H1 (cell line): ENCODE data around the gene TIMD4. TPM values are rescaled to one million over a fixed set of nuclear protein-coding genes. Genes with fewer than 3 reads are reported as not detected.

Experiments used
- CTCF ChIA-PET: fragments of 300-600 bp; sonication (Branson Sonifier 250); formaldehyde crosslinking; loops from one replicate; lab custom pipeline; 2021; ENCODE audit not compliant: partially characterized antibody; lab: Charles Lee
- POLR2A ChIA-PET: fragments of 300-600 bp; sonication (Branson Sonifier 250); formaldehyde crosslinking; loops from one replicate; lab custom pipeline; 2021; ENCODE audit warnings: inconsistent platforms; ENCODE audit not compliant: partially characterized antibody; lab: Charles Lee
- DNase-seq, 2 experiments: peaks; one replicate each; pipeline versions ENCODE4 v3.0.0 to v3.0.0-alpha.2; 2010 to 2022; ENCODE audit warnings: low spot score in 2 of 2, low read depth in 1 of 2, mixed read lengths in 1 of 2
- FAIRE-seq: peaks from 2 replicates; lab custom pipeline; 2011; peaks lifted over from hg19 to GRCh38; lab: Jason Lieb, UNC
- H2AFZ ChIP-seq: 2 replicates; pipeline ENCODE4 v1.8.1; 2012; ENCODE audit warnings: low read length, inconsistent platforms
- H2AK5ac ChIP-seq: 2 replicates; pipeline ENCODE4 v1.6.1; 2013; ENCODE audit warnings: low read depth, low read length
- H2BK120ac ChIP-seq: replicated peaks from 2 replicates; pipeline ENCODE3; 2013; ENCODE audit warnings: low read depth, low read length, inconsistent platforms
- H2BK12ac ChIP-seq: 2 replicates; pipeline ENCODE4 v1.6.1; 2013; ENCODE audit warnings: low read depth, low read length
- H2BK15ac ChIP-seq: 2 replicates; pipeline ENCODE4 v1.6.1; 2013; ENCODE audit warnings: low read length
- H2BK20ac ChIP-seq: 2 replicates; pipeline ENCODE4 v1.6.1; 2013; ENCODE audit warnings: low read length
- H2BK5ac ChIP-seq: 2 replicates; pipeline ENCODE4 v1.6.1; 2013; ENCODE audit warnings: low read depth, low read length
- H3K14ac ChIP-seq: 2 replicates; pipeline ENCODE4 v1.6.1; 2013; ENCODE audit warnings: inconsistent platforms; ENCODE audit not compliant: insufficient read length
- H3K18ac ChIP-seq: 2 replicates; pipeline ENCODE4 v1.6.1; 2013; ENCODE audit warnings: low read length; ENCODE audit errors: extremely low read depth
- H3K23ac ChIP-seq: 2 replicates; pipeline ENCODE4 v1.6.1; 2013; ENCODE audit warnings: inconsistent platforms; ENCODE audit not compliant: insufficient read length
- H3K23me2 ChIP-seq: 2 replicates; pipeline ENCODE4 v1.6.1; 2013; ENCODE audit warnings: low read depth, low read length
- H3K27ac ChIP-seq: 2 replicates; pipeline ENCODE4 v1.6.1; 2011; ENCODE audit warnings: low read depth, low read length, inconsistent platforms
- H3K27me3 ChIP-seq, 4 experiments: replicated peaks in 1 of 4; 1 replicate in 1 of 4; 2 replicates in 3 of 4; pipeline versions ENCODE4 v1.6.1 to v1.8.1; 2011 to 2013; ENCODE audit warnings: low read length in 3 of 4, mild to moderate bottlenecking in 3 of 4, inconsistent platforms in 2 of 4, mixed read lengths in 2 of 4, moderate library complexity in 1 of 4; ENCODE audit not compliant: control insufficient read depth in 3 of 4, insufficient read depth in 3 of 4; ENCODE audit errors: extremely low read depth in 1 of 4
- H3K36me3 ChIP-seq, 4 experiments: 2 replicates each; pipeline versions ENCODE4 v1.6.1 to v1.8.1; 2011 to 2013; ENCODE audit warnings: mild to moderate bottlenecking in 4 of 4, low read length in 3 of 4, moderate library complexity in 2 of 4, control low read depth in 1 of 4, inconsistent platforms in 1 of 4; ENCODE audit not compliant: insufficient read depth in 4 of 4, control insufficient read depth in 2 of 4
- H3K4ac ChIP-seq: replicated peaks from 2 replicates; pipeline ENCODE3; 2013; ENCODE audit warnings: low read length, low read depth, mixed read lengths, inconsistent platforms; ENCODE audit not compliant: insufficient read length
- H3K4me1 ChIP-seq, 4 experiments: replicated peaks in 1 of 4; 1 replicate in 1 of 4; 2 replicates in 3 of 4; pipeline versions ENCODE4 v1.6.1 to v1.8.1; 2011 to 2013; ENCODE audit warnings: low read length in 3 of 4, inconsistent platforms in 2 of 4, mixed read lengths in 1 of 4; ENCODE audit not compliant: insufficient read depth in 4 of 4, control insufficient read depth in 3 of 4
- H3K4me2 ChIP-seq, 2 experiments: 2 replicates each; pipeline versions ENCODE4 v1.6.1 to v1.8.1; 2011 to 2013; ENCODE audit warnings: low read depth in 2 of 2, low read length in 2 of 2, control low read depth in 1 of 2, inconsistent platforms in 1 of 2, mild to moderate bottlenecking in 1 of 2; ENCODE audit not compliant: insufficient read depth in 1 of 2
- H3K4me3 ChIP-seq, 4 experiments: fragments of 200-600, 300-600 bp in 1 of 4; sonication (generic), shearing (Covaris generic), sonication (Bioruptor Twin) in 1 of 4; 2 replicates each; pipeline versions ENCODE4 v1.5.1 to v1.8.1; 2011 to 2016; ENCODE audit warnings: low read length in 4 of 4, low read depth in 3 of 4, control low read depth in 2 of 4, inconsistent platforms in 2 of 4, mild to moderate bottlenecking in 2 of 4, mixed read lengths in 1 of 4, moderate library complexity in 1 of 4; ENCODE audit not compliant: insufficient read depth in 2 of 4; ENCODE audit errors: extremely low read depth in 1 of 4
- H3K56ac ChIP-seq: replicated peaks from 2 replicates; pipeline ENCODE3; 2013; ENCODE audit warnings: low read depth, mild to moderate bottlenecking, mixed read lengths, low read length, inconsistent platforms; ENCODE audit not compliant: insufficient read length
- H3K79me1 ChIP-seq: 2 replicates; pipeline ENCODE4 v1.6.1; 2013; ENCODE audit warnings: low read depth, low read length, control low read depth
- H3K79me2 ChIP-seq, 2 experiments: 2 replicates each; pipeline versions ENCODE4 v1.6.1 to v1.8.1; 2012 to 2013; ENCODE audit warnings: low read length in 2 of 2, mild to moderate bottlenecking in 2 of 2, inconsistent platforms in 1 of 2; ENCODE audit not compliant: insufficient read depth in 2 of 2, control insufficient read depth in 1 of 2
- H3K9ac ChIP-seq, 4 experiments: replicated peaks in 1 of 4; 1 replicate in 1 of 4; 2 replicates in 3 of 4; pipeline versions ENCODE4 v1.6.1 to v1.8.1; 2011 to 2013; ENCODE audit warnings: low read depth in 3 of 4, low read length in 3 of 4, control low read depth in 2 of 4, mild to moderate bottlenecking in 2 of 4, moderate library complexity in 2 of 4, inconsistent platforms in 1 of 4; ENCODE audit errors: extremely low read depth in 1 of 4
- H3K9me3 ChIP-seq, 2 experiments: 2 replicates each; pipeline versions ENCODE4 v1.6.1 to v1.8.1; 2012 to 2013; ENCODE audit warnings: mild to moderate bottlenecking in 2 of 2, moderate library complexity in 2 of 2, control low read depth in 1 of 2, inconsistent platforms in 1 of 2, low read depth in 1 of 2, low read length in 1 of 2, mixed read lengths in 1 of 2; ENCODE audit not compliant: insufficient read depth in 2 of 2
- H4K20me1 ChIP-seq, 2 experiments: replicated peaks in 1 of 2; 2 replicates each; pipeline versions ENCODE3 to v1.8.1; 2011 to 2013; ENCODE audit warnings: inconsistent platforms in 2 of 2, low read length in 2 of 2, mild to moderate bottlenecking in 1 of 2; ENCODE audit not compliant: insufficient read depth in 2 of 2, control insufficient read depth in 1 of 2
- H4K5ac ChIP-seq: 2 replicates; pipeline ENCODE4 v1.6.1; 2013; ENCODE audit warnings: low read length, low read depth, mixed read lengths, inconsistent platforms; ENCODE audit not compliant: insufficient read length
- H4K8ac ChIP-seq: 2 replicates; pipeline ENCODE4 v1.8.0; 2013; ENCODE audit warnings: mild to moderate bottlenecking, moderate library complexity, low read length, inconsistent platforms; ENCODE audit not compliant: insufficient read depth; ENCODE audit errors: extremely low read depth
- H4K91ac ChIP-seq: replicated peaks from 2 replicates; pipeline ENCODE3; 2013; ENCODE audit warnings: low read length, mixed read lengths, inconsistent platforms; ENCODE audit not compliant: insufficient read length
- EP300 ChIP-seq, 2 experiments: IDR thresholded peaks; 1 replicate in 1 of 2; 2 replicates in 1 of 2; pipeline ENCODE4 v1.6.1; 2011 to 2012; ENCODE audit warnings: low read depth in 2 of 2, low read length in 2 of 2, mild to moderate bottlenecking in 2 of 2, borderline replicate concordance in 1 of 2, inconsistent platforms in 1 of 2, moderate library complexity in 1 of 2
- POU5F1 ChIP-seq: IDR thresholded peaks from 2 replicates; pipeline ENCODE4 v1.6.1; 2011; ENCODE audit warnings: low read depth, mild to moderate bottlenecking, low read length, moderate library complexity
- SIN3A ChIP-seq, 2 experiments: IDR thresholded peaks in 1 of 2; conservative IDR thresholded peaks in 1 of 2; 2 replicates each; pipeline ENCODE4 v1.6.1; 2011 to 2012; ENCODE audit warnings: low read length in 2 of 2, improper control_type of control experiment in 1 of 2, low read depth in 1 of 2, mild to moderate bottlenecking in 1 of 2
- SP2 ChIP-seq: IDR thresholded peaks from 2 replicates; pipeline ENCODE4 v1.6.1; 2012; ENCODE audit warnings: mild to moderate bottlenecking, low read length, inconsistent platforms
- WGBS, 2 experiments: shearing (Covaris generic) in 1 of 2; methylation state at CpG; one replicate each; pipeline versions ENCODE4 v1.1.6 to v1.1.7; 2013 to 2015; ENCODE audit warnings: low lambda C conversion rate in 2 of 2, mixed read lengths in 2 of 2, inconsistent platforms in 1 of 2, low coverage in 1 of 2, missing lambda C conversion rate in 1 of 2; ENCODE audit not compliant: insufficient replicate concordance in 2 of 2, insufficient coverage in 1 of 2, insufficient read length in 1 of 2; ENCODE audit errors: extremely low coverage in 1 of 2, missing lambda C conversion rate in 1 of 2; 5-methylcytosine and 5-hydroxymethylcytosine counted together
- polyA plus RNA-seq, 7 experiments: library from polyadenylated mRNA; depleted of rRNA in 3 of 7; stranded (reverse) in 5 of 7; unstranded in 2 of 7; fragments of >200 nt in 5 of 7; fragments of 200-250 nt in 2 of 7; gene quantifications; 1 replicate in 5 of 7; 2 replicates in 1 of 7; 4 replicates in 1 of 7; pipeline versions ENCODE4 v1.2.1 to v1.2.3, GENCODE V29; 2011 to 2013; ENCODE audit warnings: missing spikeins in 2 of 7, mixed read lengths in 2 of 7
- total RNA-seq: library from RNA; stranded (reverse); fragmentation: NEBNext Ultra II Directional; extraction: Animal tissue kit (Norgen Biotek cat#: 25700); gene quantifications from 2 replicates; pipeline ENCODE4 v1.2.1, GENCODE V29; 2021

TIMD4 gene
- total and polyA plus RNA-seq, 2 of the 8 experiments (the other 6 are each of a cell fraction or from before 2014, with no cell fraction given), result not detected

DNA sequence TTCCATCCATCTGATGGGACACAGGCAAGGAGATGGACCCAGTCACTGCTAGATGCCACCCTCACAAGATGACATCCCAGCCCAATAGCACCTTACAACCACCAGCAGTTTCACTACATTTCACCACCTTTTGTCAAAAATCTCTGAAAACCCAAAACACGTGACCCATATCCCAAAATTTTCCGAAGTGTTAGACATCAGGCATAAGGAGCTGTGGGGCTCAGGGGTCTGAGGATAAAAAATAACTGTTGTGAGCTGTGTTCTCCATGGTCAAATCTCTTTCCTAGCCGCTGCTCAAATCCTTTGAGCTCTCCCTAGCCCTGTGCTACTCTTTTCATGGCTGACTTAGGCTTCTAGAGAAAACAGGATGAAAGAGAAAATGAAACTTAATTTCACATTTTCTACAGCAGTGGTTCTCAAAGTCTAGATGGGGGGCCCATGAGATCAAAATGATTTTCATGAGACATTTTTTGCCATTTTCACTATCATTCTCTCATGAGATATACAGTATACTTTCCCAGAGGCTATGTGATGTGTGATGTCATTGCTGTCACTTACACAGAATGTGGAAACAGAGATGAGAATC is 40.7 kb downstream of the TIMD4 start:
- Histone ChIP-seq H2BK20ac (no peak overlapping the region; the same call in 1 of the 2 replicates), H2BK15ac (no peak overlapping the region), H3K79me1 (no peaks in the 10 kb centered on the region), H3K4ac (no peak overlapping the region), H3K79me2 (no peaks in the 10 kb centered on the region), H3K27me3 (no peaks in the 10 kb centered on the region), H4K91ac (no peak overlapping the region), H4K20me1 (no peaks in the 10 kb centered on the region), H2AK5ac (no peak overlapping the region), H3K4me2 (no peak overlapping the region), H2BK5ac (no peak overlapping the region), H3K9me3 (no peaks in the 10 kb centered on the region), H2AFZ (no peak overlapping the region), H3K56ac (no peak overlapping the region), H3K23me2 (no peaks in the 10 kb centered on the region), H3K4me1 (peaks cover 0 to 7% (median 6%) of the 10 kb centered on the region in 4 experiments; a peak in 4 of 7 replicates), H3K9ac (no peak overlapping the region), H3K27ac (no peak overlapping the region), H4K8ac (no peak overlapping the region), H4K5ac (no peak overlapping the region), H3K18ac (no peak overlapping the region), H3K14ac (no peak overlapping the region), H2BK12ac (peak overlapping the region; percentile 11; the same call in 1 of the 2 replicates), H3K4me3 (no peak overlapping the region), H3K23ac (no peak overlapping the region), H2BK120ac (no peak overlapping the region), H3K36me3 (no peaks in the 10 kb centered on the region)
- POLR2A ChIA-PET, result no interaction called here
- 87% methylated on average over 3 of the region's 3 CpGs; no CpG with 5 or more reads in 1 of the 2 experiments for whole genome bisulfite sequencing, 2 experiments
- CTCF ChIA-PET, result interaction anchor here (0.6 to 2.1 kb wide), 4 partner anchors 10 to 210 kb away, joined by 3 to 9 read pairs (median 5); no protein-coding TSS in a partner anchor
- FAIRE-seq (no peak), DNase-seq (no peak)
- TF ChIP-seq SP2, result no peak
- no peak for TF ChIP-seq EP300 (IDR thresholded peaks at IDR 0.05; ENCODE audit: borderline replicate concordance in 1 of 2, low read depth in 2 of 2, low read length in 2 of 2)
- no peak for TF ChIP-seq SIN3A (conservative IDR thresholded peaks at IDR 0.05 in 1 of 2, IDR thresholded peaks at IDR 0.05 in 1 of 2; ENCODE audit: low read depth in 1 of 2, low read length in 2 of 2)
- TF ChIP-seq POU5F1, result no peak
